Fibroblast of the aortic adventitia (primary cell): ENCODE results near the gene PRXL2C. TPM values are rescaled to one million over a fixed set of nuclear protein-coding genes. Genes with fewer than 3 reads are reported as not detected.
A peak's percentile ranks its signal among the peaks of the same experiment; 100 is the strongest.
"Not testable (repeated sequence)": the region's sequence is repeated elsewhere in the genome, so short reads cannot be mapped to it uniquely, and the experiment has no call there.

Source experiments
- DNase-seq: peaks from one replicate; pipeline ENCODE4 v3.0.0-alpha.2; 2010; ENCODE audit warnings: low read depth
- H3K4me3 ChIP-seq: 2 replicates; pipeline ENCODE4 v1.5.1; 2011; ENCODE audit warnings: low read depth, mild to moderate bottlenecking, control low read depth, low read length, moderate library complexity
- total RNA-seq: library from RNA; depleted of rRNA; stranded (reverse); fragments of >200 nt; gene quantifications from 2 replicates; pipeline ENCODE4 v1.2.3, GENCODE V29; 2012; ENCODE audit warnings: low replicate concordance
- TF ChIP-seq, protein P1 (sequence below): IDR thresholded peaks from 2 replicates; pipeline ENCODE4 v1.5.1; 2011; ENCODE audit warnings: mild to moderate bottlenecking, low read length, control low read depth, inconsistent platforms; ENCODE audit not compliant: insufficient read depth

Gene PRXL2C
- total RNA-seq, 1 donor, result 40.0 TPM

DNA sequence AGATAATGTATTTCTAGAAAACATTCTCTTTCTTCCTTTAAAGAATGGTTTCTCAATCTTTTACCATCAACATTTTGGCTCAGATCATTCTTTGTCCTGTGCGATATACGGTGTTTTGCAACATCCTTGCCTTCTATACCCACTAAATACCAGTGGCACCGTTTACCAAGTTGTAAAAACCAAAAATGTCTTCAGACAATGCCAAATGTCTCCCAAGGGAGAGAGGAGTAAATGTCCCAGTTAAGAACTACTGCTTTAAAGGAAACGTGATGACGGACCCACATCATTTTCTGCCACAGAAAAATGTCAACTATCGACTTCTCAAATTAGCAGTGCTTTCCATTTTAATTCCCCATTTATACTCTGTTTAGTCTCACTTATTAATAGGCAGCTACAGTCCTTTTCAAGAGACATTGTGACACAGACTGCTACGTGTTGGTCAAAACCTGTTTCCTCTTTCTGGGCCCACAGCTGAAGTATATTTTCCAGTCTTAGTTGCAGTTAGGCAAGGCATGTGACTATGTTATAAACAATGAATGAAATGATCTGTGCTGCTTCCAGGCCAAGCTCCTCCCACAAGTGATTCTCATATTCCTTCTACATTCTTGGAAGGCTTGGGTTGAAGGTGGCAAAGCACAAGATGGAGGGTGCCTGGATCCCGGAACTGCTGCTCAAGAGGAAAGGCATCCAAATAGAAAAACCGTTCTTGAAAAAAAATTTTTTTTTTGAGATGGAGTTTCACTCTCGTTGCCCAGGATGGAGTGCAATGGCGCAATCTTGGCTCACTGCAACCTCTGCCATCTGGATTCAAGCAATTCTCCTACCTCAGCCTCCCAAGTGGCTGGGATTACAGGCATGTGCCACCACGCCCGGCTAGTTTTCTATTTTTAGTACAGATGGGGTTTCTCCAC lies 8.8 kb downstream of the PRXL2C start:
- TF ChIP-seq, protein P1, sequence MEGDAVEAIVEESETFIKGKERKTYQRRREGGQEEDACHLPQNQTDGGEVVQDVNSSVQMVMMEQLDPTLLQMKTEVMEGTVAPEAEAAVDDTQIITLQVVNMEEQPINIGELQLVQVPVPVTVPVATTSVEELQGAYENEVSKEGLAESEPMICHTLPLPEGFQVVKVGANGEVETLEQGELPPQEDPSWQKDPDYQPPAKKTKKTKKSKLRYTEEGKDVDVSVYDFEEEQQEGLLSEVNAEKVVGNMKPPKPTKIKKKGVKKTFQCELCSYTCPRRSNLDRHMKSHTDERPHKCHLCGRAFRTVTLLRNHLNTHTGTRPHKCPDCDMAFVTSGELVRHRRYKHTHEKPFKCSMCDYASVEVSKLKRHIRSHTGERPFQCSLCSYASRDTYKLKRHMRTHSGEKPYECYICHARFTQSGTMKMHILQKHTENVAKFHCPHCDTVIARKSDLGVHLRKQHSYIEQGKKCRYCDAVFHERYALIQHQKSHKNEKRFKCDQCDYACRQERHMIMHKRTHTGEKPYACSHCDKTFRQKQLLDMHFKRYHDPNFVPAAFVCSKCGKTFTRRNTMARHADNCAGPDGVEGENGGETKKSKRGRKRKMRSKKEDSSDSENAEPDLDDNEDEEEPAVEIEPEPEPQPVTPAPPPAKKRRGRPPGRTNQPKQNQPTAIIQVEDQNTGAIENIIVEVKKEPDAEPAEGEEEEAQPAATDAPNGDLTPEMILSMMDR, result no peak
- no peak overlapping the region for H3K4me3 ChIP-seq
- DNase-seq, result peak; percentile 67

DNA sequence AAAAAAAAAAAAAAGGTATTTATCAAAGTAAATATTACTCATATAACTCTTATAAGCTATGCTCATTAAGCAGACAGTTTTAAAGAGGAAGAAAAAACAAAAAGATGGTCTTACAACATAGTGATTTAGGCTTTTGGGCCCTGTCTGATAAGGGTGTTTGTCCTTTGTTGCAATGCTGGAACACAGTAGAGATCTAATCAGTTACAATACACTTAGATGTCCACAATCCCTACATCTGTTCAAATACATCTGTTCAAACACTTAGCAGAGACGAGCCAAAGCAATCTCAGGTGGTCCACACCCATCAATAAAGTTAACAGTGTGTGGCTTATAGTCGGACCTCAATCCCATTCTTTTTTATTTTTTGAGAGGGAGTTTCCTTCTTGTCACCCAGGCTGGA lies 11.0 kb downstream of the PRXL2C start:
- no peak for DNase-seq
- no peak overlapping the region for H3K4me3 ChIP-seq
- TF ChIP-seq, protein P1, result no peak

DNA sequence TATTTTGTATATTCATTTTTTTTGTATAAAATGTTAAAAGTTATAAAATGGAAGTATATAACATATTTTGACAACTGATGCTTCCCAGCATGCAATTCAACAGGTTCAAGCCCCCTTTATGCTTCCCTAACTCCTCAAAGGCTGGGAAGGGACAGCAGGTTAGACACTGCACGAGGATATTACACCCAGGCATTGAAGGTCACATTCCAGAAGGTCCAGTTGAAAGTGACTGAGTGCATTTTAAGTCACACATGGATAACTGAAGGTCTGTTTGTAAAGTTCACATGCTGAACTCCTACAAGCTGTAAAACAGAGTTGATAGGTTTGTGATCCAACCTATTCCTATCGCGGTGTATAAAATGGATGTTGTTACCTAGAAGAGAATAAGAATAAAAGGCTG lies 13.6 kb downstream of the PRXL2C start:
- H3K4me3 ChIP-seq, result no peak overlapping the region
- no peak for DNase-seq
- TF ChIP-seq, protein P1, result no peak

DNA sequence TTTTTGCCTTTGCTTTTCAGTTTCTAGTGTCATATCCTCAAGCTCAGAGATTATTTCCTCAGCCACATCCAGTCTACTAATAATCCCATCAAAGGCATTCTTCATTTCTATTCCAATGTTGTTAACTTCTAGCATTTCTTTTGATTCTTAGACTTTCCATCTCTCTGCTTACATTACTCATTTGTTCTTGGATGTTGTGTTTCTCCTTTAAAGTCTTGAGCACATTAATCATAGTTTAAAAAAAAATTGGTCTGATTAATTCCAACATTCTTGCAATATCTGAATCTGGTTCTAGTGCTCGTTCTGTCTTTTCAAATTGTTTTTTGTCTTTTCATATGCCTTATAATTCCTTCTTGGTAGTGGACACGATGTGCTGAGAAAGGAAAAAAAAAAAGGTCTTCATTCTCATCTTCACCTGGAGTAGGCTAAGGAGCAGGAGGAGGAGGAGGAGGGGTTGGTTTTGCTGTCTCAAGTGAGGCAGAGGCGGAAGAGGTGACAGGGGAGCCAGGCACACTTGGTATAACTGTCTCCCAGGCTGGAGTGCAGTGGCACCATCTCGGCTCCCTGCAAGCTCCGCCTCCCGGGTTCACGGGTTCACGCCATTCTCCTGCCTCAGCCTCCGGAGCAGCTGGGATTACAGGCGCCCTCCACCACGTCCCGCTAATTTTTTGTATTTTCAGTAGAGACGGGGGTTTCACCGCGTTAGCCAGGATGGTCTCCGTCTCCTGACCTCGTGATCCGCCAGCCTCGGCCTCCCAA lies 16.3 kb downstream of the PRXL2C start:
- no peak overlapping the region for H3K4me3 ChIP-seq
- peak; percentile 36 for DNase-seq
- TF ChIP-seq, protein P1, result no peak

DNA sequence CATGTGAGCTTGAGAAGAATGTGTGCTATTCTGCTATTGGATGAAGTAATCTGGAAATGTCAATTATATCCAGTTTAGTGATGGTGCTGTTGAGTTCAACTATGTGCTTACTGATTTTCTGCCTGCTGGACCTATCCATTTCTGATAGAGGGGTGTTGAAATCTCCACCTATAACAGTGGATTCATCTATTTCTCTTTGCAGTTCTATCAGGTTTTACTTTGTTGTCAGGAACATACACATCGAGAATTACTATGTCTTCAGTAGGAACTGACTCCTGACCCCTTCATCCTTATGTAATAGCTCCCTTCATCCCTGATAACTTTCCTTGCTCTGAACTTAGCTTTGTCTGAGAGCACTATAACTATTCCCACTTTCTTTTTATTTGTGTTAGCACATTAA lies 18.7 kb downstream of the PRXL2C start:
- TF ChIP-seq, protein P1, result no peak
- DNase-seq, result no peak
- H3K4me3 ChIP-seq, result no peak overlapping the region

DNA sequence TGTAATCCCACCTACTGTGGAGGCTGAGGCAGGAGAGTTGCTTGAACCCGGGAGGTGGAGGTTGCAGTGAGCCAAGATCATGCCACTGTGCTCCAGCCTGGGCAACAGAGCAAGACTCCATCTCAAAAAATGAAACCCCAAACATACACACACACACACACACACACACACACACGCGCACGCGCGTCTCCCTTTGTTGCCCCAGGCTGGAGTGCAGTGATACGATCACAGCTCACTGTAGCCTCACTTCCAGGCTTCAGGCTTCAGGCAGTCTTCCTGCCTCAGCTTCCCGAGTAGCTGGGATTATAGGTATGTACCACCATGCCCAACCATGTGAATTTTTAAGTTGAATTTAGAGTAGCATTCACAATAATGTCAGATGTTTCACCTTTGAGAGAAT lies 21.5 kb downstream of the PRXL2C start:
- H3K4me3 ChIP-seq, DNase-seq: not testable (repeated sequence)

DNA sequence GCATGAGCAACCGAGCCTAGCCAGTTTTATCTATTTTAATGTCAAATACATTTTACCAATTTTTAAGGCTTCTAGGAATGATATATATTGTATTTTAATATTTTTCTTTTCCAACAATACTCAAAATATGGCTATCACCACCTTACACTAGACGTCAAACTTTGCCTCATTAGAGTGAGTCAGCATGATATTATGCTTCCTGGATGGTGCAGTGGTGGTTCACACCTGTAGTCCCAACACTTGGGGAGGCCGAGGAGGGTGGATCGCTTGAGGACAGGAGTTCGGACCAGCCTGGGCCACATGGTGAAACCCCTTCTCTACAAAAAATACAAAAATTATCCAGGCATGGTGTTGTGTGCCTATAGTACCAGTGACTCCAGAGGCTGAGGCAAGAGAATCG lies 28.2 kb downstream of the PRXL2C start:
- TF ChIP-seq, protein P1, result no peak
- no peak overlapping the region for H3K4me3 ChIP-seq
- no peak for DNase-seq
